PFSK-1 (cell line): Measurements from ENCODE around the gene HSD17B7.

ENCODE experiments used
- FOXP2 ChIP-seq: optimal IDR thresholded peaks from 2 replicates; pipeline ENCODE3; 2011; ENCODE audit warnings: borderline replicate concordance, control low read depth, inconsistent platforms; ENCODE audit not compliant: insufficient read depth; ENCODE audit errors: extremely low read length, extremely low read depth
- POLR2AphosphoS5 ChIP-seq: IDR thresholded peaks from 2 replicates; pipeline ENCODE4 v1.6.1; 2012; ENCODE audit warnings: low read depth, mild to moderate bottlenecking, control low read depth, low read length, moderate library complexity
- SIN3A ChIP-seq: IDR thresholded peaks from 2 replicates; pipeline ENCODE4 v1.6.1; 2012; ENCODE audit warnings: mild to moderate bottlenecking, low read length, moderate library complexity, borderline replicate concordance; ENCODE audit not compliant: insufficient read depth
- TAF1 ChIP-seq: IDR thresholded peaks from 2 replicates; pipeline ENCODE4 v1.6.1; 2012; ENCODE audit warnings: low read length, control low read depth, borderline replicate concordance; ENCODE audit not compliant: insufficient read depth
- TF ChIP-seq, protein P1 (sequence below), 2 experiments: IDR thresholded peaks; 2 replicates each; pipeline versions ENCODE4 v1.6.1 to v1.8.0; 2011 to 2012; ENCODE audit warnings: low read depth in 2 of 2, low read length in 2 of 2, control low read depth in 1 of 2, inconsistent platforms in 1 of 2, mild to moderate bottlenecking in 1 of 2, moderate library complexity in 1 of 2; ENCODE audit not compliant: insufficient read depth in 1 of 2

The HSD17B7 gene

DNA sequence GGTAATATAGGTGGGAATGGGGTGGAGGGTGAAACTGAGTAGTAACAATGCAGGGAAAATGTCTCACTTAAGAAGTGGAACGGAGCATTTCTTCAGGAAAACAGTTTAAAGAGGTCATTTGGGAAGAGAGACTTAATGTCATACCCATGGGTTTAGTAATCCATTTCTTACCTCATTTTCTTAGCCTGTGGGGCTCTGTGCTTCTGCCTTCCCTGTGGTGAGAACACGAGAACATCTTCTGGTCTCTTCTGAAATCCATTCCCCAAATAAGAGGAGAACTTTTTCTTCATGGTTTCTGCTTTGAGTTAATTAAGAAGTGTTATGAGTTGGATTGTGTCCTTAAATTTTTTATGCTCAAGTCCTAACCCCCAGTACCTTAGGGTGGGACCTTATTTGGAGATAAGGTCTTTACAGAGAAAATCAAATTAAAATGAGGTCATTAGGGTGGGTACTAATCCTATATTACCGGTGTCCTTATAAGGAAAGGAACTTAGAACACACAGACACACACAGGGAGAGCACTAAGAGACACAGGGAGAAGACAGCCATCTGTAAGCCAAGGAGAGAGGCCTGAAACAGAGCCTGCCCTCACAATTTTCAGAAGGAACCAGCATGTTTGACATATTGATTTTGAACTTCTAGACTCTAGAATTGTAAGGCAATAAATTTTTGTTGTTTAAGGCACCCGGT lies 65.1 kb downstream of the HSD17B7 start:
- TF ChIP-seq FOXP2 = no peak
- no peak for TF ChIP-seq POLR2AphosphoS5
- TF ChIP-seq TAF1 = no peak
- no peak for TF ChIP-seq SIN3A
- TF ChIP-seq, protein P1, sequence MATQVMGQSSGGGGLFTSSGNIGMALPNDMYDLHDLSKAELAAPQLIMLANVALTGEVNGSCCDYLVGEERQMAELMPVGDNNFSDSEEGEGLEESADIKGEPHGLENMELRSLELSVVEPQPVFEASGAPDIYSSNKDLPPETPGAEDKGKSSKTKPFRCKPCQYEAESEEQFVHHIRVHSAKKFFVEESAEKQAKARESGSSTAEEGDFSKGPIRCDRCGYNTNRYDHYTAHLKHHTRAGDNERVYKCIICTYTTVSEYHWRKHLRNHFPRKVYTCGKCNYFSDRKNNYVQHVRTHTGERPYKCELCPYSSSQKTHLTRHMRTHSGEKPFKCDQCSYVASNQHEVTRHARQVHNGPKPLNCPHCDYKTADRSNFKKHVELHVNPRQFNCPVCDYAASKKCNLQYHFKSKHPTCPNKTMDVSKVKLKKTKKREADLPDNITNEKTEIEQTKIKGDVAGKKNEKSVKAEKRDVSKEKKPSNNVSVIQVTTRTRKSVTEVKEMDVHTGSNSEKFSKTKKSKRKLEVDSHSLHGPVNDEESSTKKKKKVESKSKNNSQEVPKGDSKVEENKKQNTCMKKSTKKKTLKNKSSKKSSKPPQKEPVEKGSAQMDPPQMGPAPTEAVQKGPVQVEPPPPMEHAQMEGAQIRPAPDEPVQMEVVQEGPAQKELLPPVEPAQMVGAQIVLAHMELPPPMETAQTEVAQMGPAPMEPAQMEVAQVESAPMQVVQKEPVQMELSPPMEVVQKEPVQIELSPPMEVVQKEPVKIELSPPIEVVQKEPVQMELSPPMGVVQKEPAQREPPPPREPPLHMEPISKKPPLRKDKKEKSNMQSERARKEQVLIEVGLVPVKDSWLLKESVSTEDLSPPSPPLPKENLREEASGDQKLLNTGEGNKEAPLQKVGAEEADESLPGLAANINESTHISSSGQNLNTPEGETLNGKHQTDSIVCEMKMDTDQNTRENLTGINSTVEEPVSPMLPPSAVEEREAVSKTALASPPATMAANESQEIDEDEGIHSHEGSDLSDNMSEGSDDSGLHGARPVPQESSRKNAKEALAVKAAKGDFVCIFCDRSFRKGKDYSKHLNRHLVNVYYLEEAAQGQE (IDR thresholded peaks at IDR 0.05; ENCODE audit: insufficient read depth in 1 of 2, low read depth in 2 of 2, low read length in 2 of 2) = no peak

DNA sequence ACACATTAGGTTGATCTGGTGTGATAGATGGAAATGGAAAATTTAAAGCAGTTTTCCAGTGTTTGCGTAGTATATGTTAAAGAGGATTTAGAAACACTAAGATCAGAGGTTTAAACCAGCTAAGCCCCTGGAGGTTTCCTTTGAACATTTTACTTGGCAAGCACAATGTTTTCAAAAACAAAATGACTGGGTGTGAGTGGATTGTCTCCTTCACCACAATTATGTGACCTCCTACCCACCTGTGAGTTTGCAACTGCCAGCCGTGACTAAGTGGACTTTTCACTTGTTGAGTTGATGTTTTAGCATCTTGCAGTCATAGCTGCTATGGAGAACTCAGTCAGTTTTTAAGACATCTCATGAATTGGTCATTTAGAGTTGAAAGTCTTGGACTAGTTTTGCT lies 65.8 kb downstream of the HSD17B7 start:
- TF ChIP-seq POLR2AphosphoS5 (no peak), SIN3A (no peak), TAF1 (no peak), FOXP2 (no peak)
- TF ChIP-seq, protein P1 (IDR thresholded peaks at IDR 0.05; ENCODE audit: insufficient read depth in 1 of 2, low read depth in 2 of 2, low read length in 2 of 2) = no peak

DNA sequence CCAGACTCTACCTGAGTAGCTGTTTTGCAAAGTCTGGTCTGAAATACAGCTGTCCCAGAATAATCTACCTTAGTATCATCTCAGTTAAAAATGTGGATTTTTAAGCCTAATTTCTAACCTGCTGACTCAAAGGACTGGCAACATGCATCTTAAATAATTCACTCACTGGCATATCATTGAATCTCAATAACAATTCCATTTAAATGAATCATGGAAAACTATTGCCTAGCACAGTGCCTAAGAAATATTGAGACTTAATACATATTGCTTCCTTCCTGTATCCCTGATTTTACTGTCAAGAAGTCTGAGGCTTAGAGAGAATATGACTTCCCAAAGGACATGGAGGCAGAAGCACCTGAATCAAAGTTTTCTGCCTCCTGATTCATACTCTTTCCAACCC lies 67.3 kb downstream of the HSD17B7 start:
- TF ChIP-seq SIN3A = no peak

DNA sequence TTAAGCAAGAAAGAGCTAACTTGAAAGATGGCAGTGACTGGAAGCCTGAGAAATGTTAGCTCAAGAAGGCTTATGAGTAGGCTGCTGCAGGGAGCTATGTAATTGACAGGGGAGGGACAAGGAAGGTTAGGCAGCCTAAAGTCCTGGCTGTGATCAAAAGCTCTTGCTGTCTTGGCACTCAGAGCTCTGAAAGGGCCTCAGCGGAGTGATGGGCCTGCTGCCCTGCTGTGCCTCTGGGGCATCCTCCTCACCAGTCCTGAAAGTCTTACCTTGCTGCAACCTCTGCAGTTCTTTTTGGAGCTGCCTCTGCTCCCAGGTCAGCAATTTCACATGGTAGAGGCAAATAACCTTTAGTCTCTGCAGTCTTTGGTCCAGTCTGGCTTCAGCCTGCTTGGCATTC lies 68.7 kb downstream of the HSD17B7 start:
- TF ChIP-seq POLR2AphosphoS5 = no peak

DNA sequence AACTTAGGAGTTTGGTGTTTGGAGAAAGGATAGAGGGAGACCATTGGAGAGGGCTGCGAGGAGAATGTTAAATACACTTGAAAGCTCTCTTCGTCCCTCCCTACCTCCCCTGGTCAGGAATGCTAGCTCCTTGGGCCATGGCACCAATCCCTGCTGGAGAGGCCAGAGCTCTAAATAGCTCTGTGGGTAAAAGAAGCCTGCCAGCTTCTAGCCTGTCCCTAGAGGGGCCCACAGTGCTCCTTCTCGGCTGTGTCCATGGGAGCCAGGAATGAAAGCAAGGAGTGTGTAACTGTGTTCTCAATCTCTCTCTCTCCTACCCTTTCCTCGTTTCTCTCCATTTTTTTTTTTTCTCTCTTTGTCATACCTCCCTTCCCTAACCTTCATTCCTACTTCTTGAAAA lies 70.6 kb downstream of the HSD17B7 start, which contains the start of gene CCDC190:
CCDC190 (minus strand) TSS at position 75 of the 400 bp plus-strand sequence. CDS start 1,529 bp downstream, outside the sequence.
- no peak for TF ChIP-seq POLR2AphosphoS5

DNA sequence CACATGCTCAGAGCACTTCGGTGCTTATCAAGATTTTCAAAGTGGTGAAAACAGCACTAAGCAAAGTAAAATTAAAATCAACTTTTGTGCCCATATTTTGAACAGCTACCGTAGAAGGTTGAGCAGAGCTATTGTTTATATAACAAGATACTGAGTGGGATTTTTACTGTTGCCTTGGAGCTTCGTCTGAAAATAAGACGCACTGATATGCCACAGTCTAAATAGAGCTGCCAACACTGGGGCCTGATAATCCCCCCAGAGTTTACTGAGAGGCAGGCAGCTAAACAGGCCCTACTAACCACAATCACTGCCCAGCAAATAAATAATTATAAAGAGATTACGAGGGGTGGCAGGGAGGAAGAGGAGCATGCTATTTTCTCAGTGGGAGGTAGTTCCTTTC lies 71.1 kb downstream of the HSD17B7 start:
- TF ChIP-seq, protein P1 (IDR thresholded peaks at IDR 0.05; ENCODE audit: insufficient read depth in 1 of 2, low read depth in 2 of 2, low read length in 2 of 2) = no peak
- TF ChIP-seq FOXP2 (no peak), POLR2AphosphoS5 (no peak), SIN3A (no peak), TAF1 (no peak)
